Measurements from ENCODE around the gene ZBP1.

The ZBP1 gene

GRCh38 chr20:57614490-57615444 is 5.5 kb downstream of the ZBP1 start:
- H3K36me3 Mint-ChIP-seq (ENCODE audit: low read depth) = no peaks in the 10 kb centered on the region
- peaks cover 22% of the 10 kb centered on the region for H3K4me1 Mint-ChIP-seq
- TF ChIP-seq CTCF (IDR thresholded peaks at IDR 0.05) = no peak
- no peak for DNase-seq
- H3K27me3 Mint-ChIP-seq (ENCODE audit: low read depth, poor library complexity) = peaks cover 51% of the 10 kb centered on the region
- H3K9me3 Mint-ChIP-seq = no peaks in the 10 kb centered on the region
- H3K4me3 Mint-ChIP-seq = no peak overlapping the region
- no peak overlapping the region for H3K27ac Mint-ChIP-seq

- TF ChIP-seq CTCF (IDR thresholded peaks at IDR 0.05) = no peak
- H3K9me3 Mint-ChIP-seq = no peaks in the 10 kb centered on the region
- H3K36me3 Mint-ChIP-seq (ENCODE audit: low read depth) = no peaks in the 10 kb centered on the region
- peaks cover 24% of the 10 kb centered on the region for H3K4me1 Mint-ChIP-seq
- no peak overlapping the region for H3K27ac Mint-ChIP-seq
- peaks cover 50% of the 10 kb centered on the region for H3K27me3 Mint-ChIP-seq (ENCODE audit: low read depth, poor library complexity)
- DNase-seq = no peak
- H3K4me3 Mint-ChIP-seq = no peak overlapping the region
These were observed 6.7 kb downstream of the ZBP1 start for GRCh38 chr20:57613481-57613921.

GRCh38 chr20:57612916-57613315 is 7.3 kb downstream of the ZBP1 start:
- no peaks in the 10 kb centered on the region for H3K9me3 Mint-ChIP-seq
- peaks cover 20% of the 10 kb centered on the region for H3K4me1 Mint-ChIP-seq
- H3K4me3 Mint-ChIP-seq = no peak overlapping the region
- TF ChIP-seq CTCF (IDR thresholded peaks at IDR 0.05) = no peak
- no peaks in the 10 kb centered on the region for H3K36me3 Mint-ChIP-seq (ENCODE audit: low read depth)
- peaks cover 49% of the 10 kb centered on the region for H3K27me3 Mint-ChIP-seq (ENCODE audit: low read depth, poor library complexity)
- no peak overlapping the region for H3K27ac Mint-ChIP-seq
- no peak for DNase-seq

GRCh38 chr20:57612436-57612835 is 7.8 kb downstream of the ZBP1 start:
- peaks cover 45% of the 10 kb centered on the region for H3K27me3 Mint-ChIP-seq (ENCODE audit: low read depth, poor library complexity)
- no peaks in the 10 kb centered on the region for H3K9me3 Mint-ChIP-seq
- H3K4me3 Mint-ChIP-seq = no peak overlapping the region
- DNase-seq = no peak
- H3K36me3 Mint-ChIP-seq (ENCODE audit: low read depth) = no peaks in the 10 kb centered on the region
- H3K27ac Mint-ChIP-seq = no peak overlapping the region
- no peak for TF ChIP-seq CTCF (IDR thresholded peaks at IDR 0.05)
- peaks cover 20% of the 10 kb centered on the region for H3K4me1 Mint-ChIP-seq

- Mint-ChIP-seq H3K27ac (no peak overlapping the region), H3K27me3 (ENCODE audit: low read depth, poor library complexity) (peaks cover 44% of the 10 kb centered on the region), H3K4me3 (no peak overlapping the region), H3K4me1 (peaks cover 20% of the 10 kb centered on the region), H3K9me3 (no peaks in the 10 kb centered on the region), H3K36me3 (ENCODE audit: low read depth) (no peaks in the 10 kb centered on the region)
- no peak for TF ChIP-seq CTCF (IDR thresholded peaks at IDR 0.05)
- DNase-seq = no peak
These were observed 8.5 kb downstream of the ZBP1 start for GRCh38 chr20:57611586-57612311.

Data from nephron progenitor cell (in vitro differentiated cells).